Measurements from ENCODE around the gene MFN2. TPM values are rescaled to one million over a fixed set of nuclear protein-coding genes. Genes with fewer than 3 reads are reported as not detected.
"Not testable (repeated sequence)": the region's sequence is repeated elsewhere in the genome, so short reads cannot be mapped to it uniquely, and the experiment has no call there.

Gene MFN2
- total RNA-seq, 2 experiments from 2014 or later, result 52.5 to 71.6 TPM

DNA sequence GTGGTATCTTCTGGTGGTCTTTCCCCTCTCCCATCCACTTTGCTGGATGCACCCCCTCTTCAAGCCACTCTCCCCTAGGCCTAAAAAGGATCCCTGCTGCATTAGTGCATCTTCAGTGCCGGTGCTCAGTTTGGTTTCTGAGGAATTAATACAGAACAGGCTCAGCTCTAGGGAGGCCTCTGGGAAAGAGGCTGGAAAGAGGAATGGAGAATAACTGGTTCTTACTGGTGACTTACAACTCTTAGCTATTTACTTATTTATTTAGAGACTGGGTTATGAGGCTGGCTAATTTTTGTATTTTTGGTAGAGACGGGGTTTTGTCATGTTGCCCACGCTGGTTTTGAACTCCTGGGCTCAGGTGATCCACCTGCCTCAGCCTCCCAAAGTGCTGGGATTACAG is 19.0 kb downstream of the MFN2 start:
- H3K27me3 Mint-ChIP-seq, result no peaks in the 10 kb centered on the region
- POLR2A ChIA-PET, result interaction anchor here (0.7 kb wide), 1 partner anchor 18 kb away, joined by 4 read pairs; no protein-coding TSS in a partner anchor
- no peak for ATAC-seq
- no peak overlapping the region for H3K27ac Mint-ChIP-seq
- no peaks in the 10 kb centered on the region for H3K4me1 Mint-ChIP-seq
- no peaks in the 10 kb centered on the region for H3K9me3 Mint-ChIP-seq (ENCODE audit: low read depth)
- CTCF ChIA-PET, result interaction anchor here (0.7 to 1.2 kb wide), 2 partner anchors 80 to 217 kb away, joined by 3 read pairs; no protein-coding TSS in a partner anchor
- H3K4me3 Mint-ChIP-seq, result no peak overlapping the region
- DNase-seq, result no peak
- intact Hi-C loops (cut with DNase I, micrococcal nuclease), result no loop called here
- H3K36me3 Mint-ChIP-seq (ENCODE audit: low read depth), result peaks cover 60% of the 10 kb centered on the region

DNA sequence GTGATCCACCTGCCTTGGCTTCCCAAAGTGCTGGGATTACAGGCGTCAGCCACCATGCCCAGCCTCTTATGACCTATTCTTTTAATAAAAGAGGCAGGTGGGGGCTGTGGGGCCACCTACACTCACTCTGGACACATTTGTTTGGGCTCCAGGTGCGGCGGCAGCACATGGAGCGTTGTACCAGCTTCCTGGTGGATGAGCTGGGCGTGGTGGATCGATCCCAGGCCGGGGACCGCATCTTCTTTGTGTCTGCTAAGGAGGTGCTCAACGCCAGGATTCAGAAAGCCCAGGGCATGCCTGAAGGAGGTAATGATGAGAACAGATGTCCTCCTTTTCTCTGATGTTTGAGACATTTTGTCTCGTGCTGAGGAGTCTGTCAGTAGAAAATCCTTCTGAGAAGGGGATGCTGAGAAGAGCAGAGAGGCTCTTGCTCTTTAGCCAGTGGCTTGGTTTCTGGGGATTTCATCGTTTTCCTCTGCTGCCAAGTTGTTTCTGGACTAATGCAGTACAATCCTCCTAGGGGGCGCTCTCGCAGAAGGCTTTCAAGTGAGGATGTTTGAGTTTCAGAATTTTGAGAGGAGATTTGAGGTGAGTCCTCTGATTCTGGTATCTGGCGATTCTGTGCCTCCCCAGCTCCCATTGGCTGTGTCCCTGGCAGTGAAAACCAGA is 21.1 kb downstream of the MFN2 start:
- ChIA-PET POLR2A (no interaction called here), CTCF (interaction anchor here (0.7 kb wide), 1 partner anchor 77 kb away, joined by 3 read pairs; no protein-coding TSS in a partner anchor)
- peaks cover 65% of the 10 kb centered on the region for H3K36me3 Mint-ChIP-seq (ENCODE audit: low read depth)
- intact Hi-C loops (cut with DNase I, micrococcal nuclease), result loop anchor here (1.0 to 5.0 kb wide), 2 partner anchors 66 to 78 kb away; no protein-coding TSS in a partner anchor
- no peaks in the 10 kb centered on the region for H3K4me1 Mint-ChIP-seq
- no peak overlapping the region for H3K4me3 Mint-ChIP-seq
- H3K27ac Mint-ChIP-seq, result peak overlapping the region; percentile 86
- no peaks in the 10 kb centered on the region for H3K9me3 Mint-ChIP-seq (ENCODE audit: low read depth)
- no peaks in the 10 kb centered on the region for H3K27me3 Mint-ChIP-seq
- ATAC-seq (peak; percentile 84), DNase-seq (peak; percentile 88)

DNA sequence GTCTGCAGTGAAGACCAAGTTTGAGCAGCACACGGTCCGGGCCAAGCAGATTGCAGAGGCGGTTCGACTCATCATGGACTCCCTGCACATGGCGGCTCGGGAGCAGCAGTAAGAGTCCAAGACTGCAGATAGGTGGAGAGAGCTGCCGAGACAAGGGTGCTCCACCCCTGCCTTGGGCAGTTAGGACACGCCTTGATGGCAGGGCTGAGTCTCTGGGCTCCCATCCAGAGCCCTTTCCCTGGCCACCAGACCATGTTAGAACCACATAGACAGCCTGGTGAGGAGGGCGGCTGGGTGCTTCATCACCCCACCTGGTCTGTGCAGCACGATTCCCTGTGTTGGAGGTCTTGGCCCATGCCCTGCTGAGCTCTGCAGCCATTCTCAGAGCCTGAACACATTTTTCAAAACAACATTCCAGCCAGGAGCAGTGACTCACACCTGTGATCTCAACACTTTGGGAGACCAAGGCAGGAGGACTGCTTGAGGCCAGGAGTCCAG is 21.8 kb downstream of the MFN2 start:
- intact Hi-C loops (cut with DNase I, micrococcal nuclease), result loop anchor here (1.0 to 5.0 kb wide), 2 partner anchors 65 to 77 kb away; no protein-coding TSS in a partner anchor

DNA sequence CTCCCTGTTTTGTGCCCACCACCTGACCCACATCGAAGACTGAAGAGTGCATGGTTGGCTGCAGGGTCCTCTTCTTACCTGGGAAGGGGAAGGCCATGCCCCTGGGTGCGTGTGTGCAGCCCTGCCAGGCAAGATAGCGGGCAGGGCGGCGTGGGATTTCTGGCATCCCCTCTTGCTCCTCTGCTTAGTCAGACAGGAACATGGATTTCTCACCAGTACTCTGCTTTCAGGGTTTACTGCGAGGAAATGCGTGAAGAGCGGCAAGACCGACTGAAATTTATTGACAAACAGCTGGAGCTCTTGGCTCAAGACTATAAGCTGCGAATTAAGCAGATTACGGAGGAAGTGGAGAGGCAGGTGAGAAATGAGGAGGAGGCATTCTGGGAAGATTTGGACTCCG is 23.5 kb downstream of the MFN2 start:
- ChIA-PET POLR2A (no interaction called here), CTCF (interaction anchor here (0.6 to 1.2 kb wide), 4 partner anchors 9 to 217 kb away, joined by 3 to 4 read pairs (median 3); no protein-coding TSS in a partner anchor)
- H3K9me3 Mint-ChIP-seq (ENCODE audit: low read depth), result no peaks in the 10 kb centered on the region
- H3K27me3 Mint-ChIP-seq, result no peaks in the 10 kb centered on the region
- no peak for DNase-seq
- ATAC-seq, result no peak
- no peak overlapping the region for H3K4me3 Mint-ChIP-seq
- no peaks in the 10 kb centered on the region for H3K4me1 Mint-ChIP-seq
- no peak overlapping the region for H3K27ac Mint-ChIP-seq
- H3K36me3 Mint-ChIP-seq (ENCODE audit: low read depth), result peaks cover 63% of the 10 kb centered on the region
- intact Hi-C loops (cut with DNase I, micrococcal nuclease), result loop anchor here in 1 of 2 experiments (5.0 kb wide), 1 partner anchor 64 kb away; no protein-coding TSS in a partner anchor

More for the DNA sequence above, 21.8 kb downstream of the MFN2 start:
- DNase-seq, result no peak
- H3K4me3 Mint-ChIP-seq, result no peak overlapping the region
- peaks cover 63% of the 10 kb centered on the region for H3K36me3 Mint-ChIP-seq (ENCODE audit: low read depth)
- peak overlapping the region; percentile 86 for H3K27ac Mint-ChIP-seq
- ATAC-seq, result no peak
- no peaks in the 10 kb centered on the region for H3K27me3 Mint-ChIP-seq
- no peaks in the 10 kb centered on the region for H3K9me3 Mint-ChIP-seq (ENCODE audit: low read depth)
- no peaks in the 10 kb centered on the region for H3K4me1 Mint-ChIP-seq
- CTCF ChIA-PET, result interaction anchor here (0.6 to 0.8 kb wide), 5 partner anchors 14 to 124 kb away, joined by 3 to 4 read pairs (median 3); no protein-coding TSS in a partner anchor
- POLR2A ChIA-PET, result interaction anchor here (0.6 kb wide), 1 partner anchor 106 kb away, joined by 4 read pairs; no protein-coding TSS in a partner anchor

DNA sequence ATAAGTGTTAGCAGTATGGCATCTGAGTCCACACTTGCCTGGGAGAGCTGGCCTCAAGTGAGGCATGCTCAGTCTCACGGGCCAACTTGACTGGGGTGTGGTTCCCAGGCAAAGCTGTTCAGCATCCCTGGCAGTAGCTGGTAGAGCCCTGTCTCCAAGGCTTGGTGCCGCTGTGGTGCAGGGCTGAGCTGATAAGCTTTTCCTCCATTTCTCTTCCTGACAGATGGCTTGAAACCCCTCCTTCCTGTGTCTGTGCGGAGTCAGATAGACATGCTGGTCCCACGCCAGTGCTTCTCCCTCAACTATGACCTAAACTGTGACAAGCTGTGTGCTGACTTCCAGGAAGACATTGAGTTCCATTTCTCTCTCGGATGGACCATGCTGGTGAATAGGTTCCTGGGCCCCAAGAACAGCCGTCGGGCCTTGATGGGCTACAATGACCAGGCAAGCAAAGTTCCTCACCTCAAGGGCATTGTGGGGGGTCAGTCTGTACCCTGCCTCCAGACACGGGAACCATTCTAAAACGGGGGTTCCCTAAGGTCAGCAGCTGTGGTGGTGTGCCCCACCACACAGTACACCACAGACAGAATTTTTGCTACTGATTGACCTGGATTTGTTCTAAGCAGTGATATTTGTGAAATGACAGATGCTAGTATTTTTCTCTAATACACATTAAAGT is 25.4 kb downstream of the MFN2 start:
- Mint-ChIP-seq H3K27me3 (no peaks in the 10 kb centered on the region), H3K4me1 (no peaks in the 10 kb centered on the region), H3K36me3 (ENCODE audit: low read depth) (peaks cover 73% of the 10 kb centered on the region), H3K9me3 (ENCODE audit: low read depth) (no peaks in the 10 kb centered on the region), H3K27ac (peak overlapping the region; percentile 12), H3K4me3 (no peak overlapping the region)
- no peak for DNase-seq
- ChIA-PET CTCF (interaction anchor here (0.6 kb wide), 1 partner anchor 74 kb away, joined by 3 read pairs; no protein-coding TSS in a partner anchor), POLR2A (no interaction called here)
- intact Hi-C loops (cut with DNase I, micrococcal nuclease), result no loop called here
- ATAC-seq, result no peak

DNA sequence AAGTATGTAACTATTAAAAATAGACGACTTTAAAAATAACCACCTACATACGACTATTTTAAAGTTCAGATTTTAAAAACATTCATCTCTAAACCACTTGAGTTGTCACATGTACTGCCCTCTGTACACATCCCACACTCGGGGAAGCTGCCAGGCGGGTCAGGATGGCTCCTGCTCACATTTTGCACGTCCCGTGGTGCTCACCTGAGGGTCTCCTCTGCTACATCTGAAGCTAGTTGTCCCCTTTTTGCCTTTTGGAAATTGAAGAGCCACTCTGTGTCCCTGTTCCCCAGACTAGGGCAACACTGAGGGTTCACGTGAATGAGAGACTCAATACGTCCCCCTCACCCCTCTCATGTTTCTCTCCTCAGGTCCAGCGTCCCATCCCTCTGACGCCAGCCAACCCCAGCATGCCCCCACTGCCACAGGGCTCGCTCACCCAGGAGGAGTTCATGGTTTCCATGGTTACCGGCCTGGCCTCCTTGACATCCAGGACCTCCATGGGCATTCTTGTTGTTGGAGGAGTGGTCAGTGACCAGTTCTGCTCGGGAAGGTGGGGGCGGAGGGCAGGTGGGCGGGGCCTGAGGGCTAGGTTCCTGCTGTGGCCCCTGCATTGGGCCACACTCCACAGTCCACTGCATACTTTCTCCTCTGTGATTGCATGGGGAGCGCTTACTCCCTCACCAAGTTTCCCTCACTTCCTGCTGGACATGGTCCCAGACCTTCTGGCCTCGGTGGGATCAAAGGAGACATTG is 26.1 kb downstream of the MFN2 start:
- DNase-seq (no peak), ATAC-seq (no peak)
- Mint-ChIP-seq H3K4me1 (no peaks in the 10 kb centered on the region), H3K27me3 (no peaks in the 10 kb centered on the region), H3K9me3 (ENCODE audit: low read depth) (no peaks in the 10 kb centered on the region), H3K27ac (no peak overlapping the region), H3K4me3 (no peak overlapping the region), H3K36me3 (ENCODE audit: low read depth) (peaks cover 73% of the 10 kb centered on the region)
- CTCF ChIA-PET, result no interaction called here
- intact Hi-C loops (cut with DNase I, micrococcal nuclease), result no loop called here
- POLR2A ChIA-PET, result interaction anchor here (1.1 kb wide), 1 partner anchor 96 kb away, joined by 3 read pairs; no protein-coding TSS in a partner anchor

DNA sequence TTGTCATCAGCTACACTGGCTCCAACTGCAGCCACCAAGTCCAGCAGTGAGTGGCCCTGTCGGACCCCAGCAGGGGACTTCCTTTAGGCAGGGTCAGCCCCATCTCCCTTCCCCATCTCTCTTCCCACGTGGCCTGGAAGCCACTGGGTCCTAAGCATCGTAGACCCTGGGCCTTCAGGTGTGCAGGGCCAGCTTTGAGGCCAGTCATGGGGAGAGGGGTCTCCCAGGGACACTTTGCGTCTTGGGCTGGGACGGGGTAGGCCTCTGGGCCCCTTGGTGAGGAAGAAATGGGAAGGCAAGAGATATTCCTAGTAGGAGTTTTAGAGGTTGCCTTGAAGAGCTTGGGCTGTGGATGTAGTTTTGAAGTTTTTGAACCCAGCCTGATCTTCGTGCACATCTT is 27.0 kb downstream of the MFN2 start:
- DNase-seq (no peak), ATAC-seq (no peak)
- intact Hi-C loops (cut with DNase I, micrococcal nuclease), result no loop called here
- ChIA-PET CTCF (no interaction called here), POLR2A (interaction anchor here (1.1 kb wide), 1 partner anchor 97 kb away, joined by 3 read pairs; no protein-coding TSS in a partner anchor)
- H3K27ac Mint-ChIP-seq, result no peak overlapping the region
- H3K36me3 Mint-ChIP-seq (ENCODE audit: low read depth), result peaks cover 71% of the 10 kb centered on the region
- no peak overlapping the region for H3K4me3 Mint-ChIP-seq
- H3K4me1 Mint-ChIP-seq, result peaks cover 3% of the 10 kb centered on the region
- no peaks in the 10 kb centered on the region for H3K9me3 Mint-ChIP-seq (ENCODE audit: low read depth)
- no peaks in the 10 kb centered on the region for H3K27me3 Mint-ChIP-seq

DNA sequence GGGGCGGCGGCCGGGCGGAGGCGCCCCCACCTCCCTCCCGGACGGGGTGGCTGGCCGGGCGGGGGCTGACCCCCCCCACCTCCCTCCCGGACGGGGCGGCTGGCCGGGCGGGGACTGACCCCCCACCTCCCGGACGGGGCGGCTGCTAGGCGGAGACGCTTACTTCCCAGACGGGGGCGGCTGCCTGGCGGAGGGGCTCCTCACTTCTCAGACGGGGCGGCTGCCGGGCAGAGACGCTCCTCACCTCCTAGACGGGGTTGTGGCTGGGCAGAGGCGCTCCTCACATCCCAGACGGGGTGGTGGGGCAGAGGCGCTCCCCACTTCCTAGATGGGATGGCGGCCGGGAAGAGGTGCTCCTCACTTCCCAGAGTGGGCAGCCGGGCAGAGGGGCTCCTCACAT is 28.1 kb downstream of the MFN2 start:
- POLR2A ChIA-PET; H3K4me3 Mint-ChIP-seq; H3K27ac Mint-ChIP-seq; H3K9me3 Mint-ChIP-seq (ENCODE audit: low read depth); H3K27me3 Mint-ChIP-seq; intact Hi-C loops (cut with DNase I, micrococcal nuclease); ATAC-seq; CTCF ChIA-PET; DNase-seq: not testable (repeated sequence)
- peaks cover 71% of the 10 kb centered on the region for H3K36me3 Mint-ChIP-seq (ENCODE audit: low read depth)
- peaks cover 12% of the 10 kb centered on the region for H3K4me1 Mint-ChIP-seq

DNA sequence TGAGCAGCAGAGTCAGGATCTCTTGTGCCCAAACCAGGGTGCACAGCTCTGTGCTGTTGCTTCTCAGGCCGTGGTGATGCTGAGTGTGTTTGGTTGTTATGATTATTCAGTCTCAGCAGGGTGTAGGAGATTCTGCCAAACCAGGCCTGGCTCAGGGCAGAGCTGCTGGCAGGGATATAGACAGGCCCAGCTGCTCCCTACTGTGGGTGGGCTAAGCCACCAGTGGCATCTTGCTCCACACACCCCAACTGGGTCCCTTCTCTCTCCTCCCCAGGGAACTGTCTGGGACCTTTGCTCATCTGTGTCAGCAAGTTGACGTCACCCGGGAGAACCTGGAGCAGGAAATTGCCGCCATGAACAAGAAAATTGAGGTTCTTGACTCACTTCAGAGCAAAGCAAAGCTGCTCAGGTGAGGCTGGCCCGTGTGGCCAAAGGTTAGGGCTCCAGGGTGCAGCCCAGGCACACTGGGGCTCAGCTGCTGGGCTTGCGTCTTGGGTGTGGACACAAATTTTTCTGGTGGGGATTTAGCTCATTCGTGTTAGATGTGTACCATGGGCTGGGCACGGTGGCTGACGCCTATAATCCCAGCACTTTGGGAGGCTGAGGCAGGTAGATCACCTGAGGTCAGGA is 29.2 kb downstream of the MFN2 start:
- Mint-ChIP-seq H3K27me3 (no peaks in the 10 kb centered on the region), H3K4me3 (no peak overlapping the region), H3K27ac (no peak overlapping the region), H3K36me3 (ENCODE audit: low read depth) (peaks cover 66% of the 10 kb centered on the region), H3K9me3 (ENCODE audit: low read depth) (no peaks in the 10 kb centered on the region), H3K4me1 (peaks cover 20% of the 10 kb centered on the region)
- DNase-seq, result no peak
- POLR2A ChIA-PET, result interaction anchor here (1.1 kb wide), 1 partner anchor 101 kb away, joined by 3 read pairs; no protein-coding TSS in a partner anchor
- intact Hi-C loops (cut with DNase I, micrococcal nuclease), result no loop called here
- CTCF ChIA-PET, result interaction anchor here (0.5 to 0.6 kb wide), 2 partner anchors 102 to 647 kb away, joined by 3 to 4 read pairs; no protein-coding TSS in a partner anchor
- no peak for ATAC-seq

DNA sequence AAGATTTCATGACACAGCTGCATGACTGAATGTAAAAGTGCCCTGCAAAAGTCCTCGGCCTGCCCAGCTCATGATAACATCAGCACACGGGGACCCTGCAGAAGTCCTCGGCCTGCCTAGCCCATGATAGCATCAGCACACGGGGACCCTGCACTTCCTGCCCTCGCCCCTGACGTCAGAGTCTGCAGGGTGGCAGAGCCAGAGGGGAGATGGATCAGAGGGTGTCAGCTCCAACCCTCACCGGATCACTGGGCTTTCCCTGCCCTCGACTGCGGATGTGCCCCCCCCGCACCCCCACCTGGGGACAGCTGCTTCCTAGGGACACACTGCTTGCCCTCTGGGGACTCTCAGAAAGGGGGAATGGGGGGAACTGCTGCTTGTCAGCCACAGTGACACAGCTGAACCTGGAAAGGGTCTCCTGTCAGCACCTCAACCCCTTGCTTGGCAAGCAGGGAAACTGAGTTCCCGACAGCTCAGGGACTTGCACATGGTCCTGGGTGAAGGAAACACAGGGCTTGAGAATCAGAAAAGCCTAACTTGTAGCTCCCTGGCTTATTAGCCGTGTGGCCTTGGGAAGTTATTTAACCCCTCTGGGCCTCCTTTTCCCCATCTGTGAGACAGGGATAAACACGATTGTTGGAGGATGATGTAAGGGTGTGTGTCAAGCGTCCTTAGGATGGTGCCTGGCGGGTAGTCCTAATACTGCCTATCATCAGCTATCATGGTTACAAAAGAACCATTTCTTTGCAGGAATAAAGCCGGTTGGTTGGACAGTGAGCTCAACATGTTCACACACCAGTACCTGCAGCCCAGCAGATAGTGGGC is 30.7 kb downstream of the MFN2 start:
- H3K4me1 Mint-ChIP-seq, result peaks cover 25% of the 10 kb centered on the region
- no peak for DNase-seq
- peaks cover 53% of the 10 kb centered on the region for H3K36me3 Mint-ChIP-seq (ENCODE audit: low read depth)
- no peaks in the 10 kb centered on the region for H3K9me3 Mint-ChIP-seq (ENCODE audit: low read depth)
- POLR2A ChIA-PET, result interaction anchor here (0.6 kb wide), 1 partner anchor 18 kb away, joined by 4 read pairs; no protein-coding TSS in a partner anchor
- H3K27ac Mint-ChIP-seq, result no peak overlapping the region
- intact Hi-C loops (cut with DNase I, micrococcal nuclease), result no loop called here
- CTCF ChIA-PET, result interaction anchor here (0.8 kb wide), 1 partner anchor 35 kb away, joined by 3 read pairs; no protein-coding TSS in a partner anchor
- ATAC-seq, result no peak
- H3K27me3 Mint-ChIP-seq, result no peaks in the 10 kb centered on the region
- H3K4me3 Mint-ChIP-seq, result no peak overlapping the region
